Stomach (tissue), 4 donors: Measurements from ENCODE around the gene WDR53.

Experiments used
- CTCF ChIP-seq, 7 experiments: fragments of 450-650 bp in 4 of 7; fragments of 200-600 bp in 3 of 7; sonication (generic) in 3 of 7; IDR thresholded peaks; one replicate each; pipeline ENCODE4 v1.5.1; 2016 to 2019; ENCODE audit warnings: antibody characterized with exemption in 7 of 7, control low read depth in 2 of 7, mild to moderate bottlenecking in 1 of 7
- EP300 ChIP-seq: sonication (generic); formaldehyde crosslinking; IDR thresholded peaks from one replicate; pipeline ENCODE4 v1.6.1; 2017; ENCODE audit warnings: antibody characterized with exemption
- POLR2AphosphoS5 ChIP-seq, 3 donors: sonication (generic); formaldehyde crosslinking; IDR thresholded peaks; one replicate each; pipeline ENCODE4 v1.6.1; 2016; ENCODE audit warnings: antibody characterized with exemption in 3 of 3

GRCh38 chr3:196603683-196604082 lies 35.3 kb upstream of the WDR53 start:
- TF ChIP-seq CTCF (IDR thresholded peaks at IDR 0.05) (no peak), EP300 (no peak), POLR2AphosphoS5 (IDR thresholded peaks at IDR 0.05) (no peak)
